ENCODE data around the gene SH2D7. TPM values are rescaled to one million over a fixed set of nuclear protein-coding genes. Genes with fewer than 3 reads are reported as not detected.

Gene SH2D7
- total RNA-seq, 1 donor from 2014 or later = not detected

GRCh38 chr15:78058401-78058935 is 33.9 kb upstream of the SH2D7 start:
- ATAC-seq (no peak), DNase-seq (no peak)
- intact Hi-C loops (cut with micrococcal nuclease) = no loop called here

- ATAC-seq = no peak
- intact Hi-C loops (cut with micrococcal nuclease) = no loop called here
Observed at GRCh38 chr15:78059110-78059839, 33.1 kb upstream of the SH2D7 start.

DNA sequence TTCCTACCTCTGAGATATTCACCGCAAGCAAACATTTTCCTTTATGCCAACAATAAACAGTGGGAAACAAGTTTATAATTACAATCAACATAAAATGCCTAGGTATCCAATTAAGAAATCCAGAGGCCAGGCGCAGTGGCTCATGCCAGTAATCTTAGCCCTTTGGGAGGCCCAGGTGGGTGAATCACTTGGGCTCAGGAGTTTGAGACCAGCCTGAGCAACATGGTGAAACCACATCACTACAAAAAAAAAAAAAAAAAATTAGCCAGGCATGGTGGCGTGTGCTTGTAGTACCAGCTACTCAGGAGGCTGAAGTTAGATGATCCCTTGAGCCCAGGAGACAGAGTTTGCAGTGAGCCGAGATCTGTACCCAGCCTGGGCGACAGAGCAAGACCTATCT is 32.1 kb upstream of the SH2D7 start:
- ATAC-seq (no peak), DNase-seq (no peak)
- intact Hi-C loops (cut with micrococcal nuclease) = no loop called here

More at GRCh38 chr15:78059110-78059839, 33.1 kb upstream of the SH2D7 start:
- DNase-seq = no peak

DNA sequence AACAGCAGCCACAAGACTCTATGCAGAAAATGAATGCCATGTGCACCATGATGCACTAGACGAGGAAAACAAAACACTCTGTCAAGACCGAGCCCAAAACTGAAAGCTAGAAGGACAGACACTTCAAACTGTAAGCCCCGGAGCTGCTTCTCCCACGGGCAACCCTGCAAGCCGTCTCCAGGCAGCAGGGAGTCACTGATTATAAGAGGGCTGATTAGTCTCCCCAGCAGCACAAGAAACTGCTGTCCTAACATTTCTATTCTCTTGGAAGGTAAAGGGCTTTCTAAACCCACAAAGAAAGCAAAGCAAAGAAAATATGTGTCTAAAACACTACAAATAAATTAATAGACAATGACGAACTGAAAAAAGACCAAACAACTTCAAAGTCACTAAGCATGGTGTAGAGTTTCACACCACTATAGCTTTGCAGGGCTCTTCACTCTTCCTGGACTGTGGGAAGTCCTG is 30.4 kb upstream of the SH2D7 start:
- intact Hi-C loops (cut with micrococcal nuclease) = no loop called here
- DNase-seq = peak; percentile 43

GRCh38 chr15:78063217-78063616 is 29.1 kb upstream of the SH2D7 start:
- DNase-seq (no peak), ATAC-seq (no peak)
- intact Hi-C loops (cut with micrococcal nuclease) = no loop called here

More for the DNA sequence above, 30.4 kb upstream of the SH2D7 start:
- no peak for ATAC-seq

DNA sequence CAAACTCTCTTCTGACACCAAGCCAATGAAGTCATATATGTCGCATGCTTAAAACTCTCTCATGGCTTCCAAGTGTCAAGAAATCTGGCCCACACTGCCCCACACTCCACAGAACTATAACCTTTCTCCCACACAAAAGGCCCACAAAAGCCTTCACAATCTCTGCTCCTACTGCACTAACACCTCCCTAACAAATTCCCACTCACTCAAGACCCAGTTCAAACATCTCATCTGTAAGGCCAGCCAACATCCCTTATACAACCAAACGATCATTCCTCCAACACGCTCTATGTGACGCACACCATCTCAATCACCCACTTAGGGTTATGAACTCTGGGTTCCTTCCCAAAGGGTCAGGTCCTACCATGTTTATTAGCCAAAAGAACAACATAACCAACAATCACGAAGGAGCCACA is 28.4 kb upstream of the SH2D7 start:
- intact Hi-C loops (cut with micrococcal nuclease) = no loop called here
- DNase-seq = no peak
- ATAC-seq = no peak

GRCh38 chr15:78064544-78064943 is 27.8 kb upstream of the SH2D7 start:
- intact Hi-C loops (cut with micrococcal nuclease) = no loop called here
- ATAC-seq (peak; percentile 61), DNase-seq (no peak)

DNA sequence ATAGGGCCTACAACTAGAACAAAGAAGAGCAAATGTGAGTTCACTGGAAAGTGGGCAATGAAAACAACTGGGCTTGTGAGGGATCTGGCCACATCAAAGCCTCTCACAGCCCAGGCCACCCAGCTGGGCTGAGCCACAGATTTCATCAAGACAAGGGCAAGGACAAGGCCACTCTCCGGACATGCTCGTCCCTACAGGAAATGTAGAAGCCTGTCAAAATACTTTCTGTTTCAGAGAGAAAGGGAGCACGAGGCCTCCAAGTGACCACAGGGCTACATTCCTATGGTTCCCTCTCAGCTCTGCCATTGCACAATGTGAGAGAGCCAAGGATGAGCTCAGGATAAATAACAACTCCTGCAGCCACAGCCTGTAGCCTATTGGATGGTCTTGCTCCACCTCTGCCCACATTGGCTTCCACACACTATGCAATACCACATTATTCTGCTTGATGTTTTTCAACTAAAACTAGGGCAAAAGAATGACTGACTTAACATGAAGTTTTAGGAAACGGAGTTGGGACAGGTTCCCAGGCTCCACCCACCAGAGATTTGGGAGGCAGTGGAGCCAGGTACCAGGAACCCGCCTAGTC is 27.0 kb upstream of the SH2D7 start:
- DNase-seq (peak; percentile 70), ATAC-seq (peak; percentile 84)
- intact Hi-C loops (cut with micrococcal nuclease) = no loop called here

DNA sequence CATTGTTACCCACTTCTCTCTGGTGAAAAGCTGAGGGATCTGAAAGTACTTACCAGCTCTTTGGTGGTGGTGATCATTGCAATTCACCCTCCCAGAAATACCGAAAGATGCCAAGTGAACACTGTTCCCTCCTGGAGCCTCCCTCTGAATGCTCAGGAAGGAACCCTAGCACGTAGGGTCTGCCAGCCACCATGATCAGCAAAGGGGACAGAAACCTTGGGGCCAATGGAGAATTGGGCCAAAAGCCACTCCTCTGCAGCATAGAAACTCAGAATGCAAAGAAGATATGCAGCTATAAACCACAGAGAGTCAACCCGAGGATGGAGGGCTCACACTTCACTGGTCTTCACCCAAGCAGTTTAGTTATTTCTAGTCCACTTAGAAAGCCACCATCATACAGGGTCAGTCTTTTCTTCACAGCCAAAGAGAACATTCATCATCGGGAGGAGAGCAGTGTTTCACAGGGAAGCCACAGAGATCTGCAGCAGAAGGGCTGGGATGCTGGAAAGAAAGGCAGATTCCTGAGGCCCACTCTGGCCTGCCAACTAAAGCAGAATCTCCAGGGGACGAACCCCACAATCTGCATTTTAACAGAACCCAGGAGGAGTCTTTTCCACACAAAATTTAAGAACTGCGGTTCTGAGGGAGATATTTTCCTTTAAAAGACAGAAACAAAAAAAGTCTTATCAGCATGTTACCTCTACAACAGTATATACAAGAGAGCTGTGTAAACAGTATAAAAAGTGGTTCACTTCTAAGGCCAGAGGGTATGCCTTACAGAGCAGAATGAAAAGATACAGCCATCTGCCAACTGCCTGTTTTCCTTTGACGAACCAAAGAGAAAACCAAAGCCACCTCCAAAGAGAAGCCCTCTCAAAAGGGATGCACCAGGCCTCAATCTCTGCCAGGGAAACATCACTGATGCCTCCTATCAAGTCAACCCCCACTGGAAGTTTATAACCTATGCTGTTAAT is 26.1 kb upstream of the SH2D7 start:
- ATAC-seq = no peak
- DNase-seq = no peak
- intact Hi-C loops (cut with micrococcal nuclease) = no loop called here

DNA sequence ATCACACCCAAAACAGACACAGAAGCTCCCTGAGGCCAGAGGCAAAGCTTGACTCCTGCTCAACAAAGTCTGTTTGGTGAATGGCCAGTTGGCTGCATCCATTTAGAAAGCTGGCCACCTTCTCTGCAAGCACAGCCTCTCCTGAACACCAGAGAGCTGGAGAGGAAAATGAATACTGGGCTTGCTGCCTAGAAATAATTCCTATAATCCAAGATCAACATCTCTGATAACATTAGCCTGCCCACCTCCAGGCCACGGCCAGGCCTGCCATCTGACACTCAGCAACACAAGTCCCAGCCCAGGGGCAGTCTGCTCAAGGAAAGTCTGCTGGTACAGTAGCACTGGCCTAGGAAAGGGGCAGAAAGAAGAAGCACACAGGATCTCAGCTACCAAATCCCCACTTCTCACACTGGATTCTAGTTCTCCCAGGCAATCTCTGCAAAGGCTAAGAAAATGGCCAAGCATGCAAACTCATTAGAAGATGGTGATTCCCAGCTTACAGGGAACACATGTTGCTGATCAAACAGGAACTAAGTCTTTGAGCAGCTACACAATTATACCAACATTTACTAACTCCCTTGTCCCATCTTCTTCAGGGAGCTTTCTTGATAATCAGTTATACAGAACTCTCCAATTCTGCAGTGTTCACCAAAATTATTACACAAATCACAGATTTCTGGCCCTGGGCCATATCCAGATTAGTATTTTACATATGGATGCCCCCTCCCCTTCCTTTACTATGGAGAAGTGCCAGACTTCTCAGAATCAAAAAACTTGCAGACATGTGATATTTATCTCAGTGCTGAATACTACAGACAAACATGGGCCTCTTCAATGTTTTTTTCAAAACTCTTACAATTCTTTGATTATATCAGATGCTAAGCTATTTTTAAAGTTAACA is 24.8 kb upstream of the SH2D7 start:
- DNase-seq (no peak), ATAC-seq (no peak)

GRCh38 chr15:78069052-78069414 is 23.3 kb upstream of the SH2D7 start:
- intact Hi-C loops (cut with micrococcal nuclease) = no loop called here
- DNase-seq = no peak
- ATAC-seq = no peak

More for the DNA sequence above, 24.8 kb upstream of the SH2D7 start:
- intact Hi-C loops (cut with micrococcal nuclease) = no loop called here

GRCh38 chr15:78069462-78070029 is 22.8 kb upstream of the SH2D7 start:
- intact Hi-C loops (cut with micrococcal nuclease) = no loop called here
- ATAC-seq (no peak), DNase-seq (no peak)

DNA sequence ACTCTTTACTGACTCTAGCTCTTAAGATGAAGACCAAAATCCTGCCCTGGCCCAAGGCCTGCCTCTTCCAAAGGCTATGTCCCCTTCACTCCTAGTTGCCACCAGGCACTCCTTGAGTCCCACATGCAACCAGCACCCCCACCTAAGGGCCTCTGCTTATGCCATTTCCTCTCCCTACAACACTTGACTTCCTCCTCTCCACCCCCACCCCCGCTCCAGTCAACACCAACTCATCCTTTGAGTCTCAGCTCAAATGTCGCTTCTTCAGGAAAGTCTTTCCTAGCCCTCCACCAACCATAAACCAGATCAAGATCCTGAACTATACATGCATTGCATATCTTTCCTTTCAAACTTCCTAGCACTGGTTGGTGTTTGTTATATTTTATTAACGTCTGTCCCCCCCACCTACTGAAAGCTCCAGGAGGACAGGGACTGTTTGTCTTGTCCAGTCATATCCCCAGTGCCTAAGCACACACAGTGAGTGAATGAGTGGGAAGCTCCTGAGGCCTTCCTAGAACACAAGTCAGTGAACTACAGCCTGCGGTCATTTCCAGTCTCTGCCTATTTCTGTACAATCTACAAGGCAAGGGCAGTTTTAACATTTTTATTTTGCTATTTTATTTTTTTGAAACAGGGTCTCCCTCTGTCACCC is 22.2 kb upstream of the SH2D7 start:
- DNase-seq (no peak), ATAC-seq (no peak)
- intact Hi-C loops (cut with micrococcal nuclease) = no loop called here

GRCh38 chr15:78071383-78071782 is 21.0 kb upstream of the SH2D7 start:
- intact Hi-C loops (cut with micrococcal nuclease) = no loop called here
- DNase-seq = no peak
- no peak for ATAC-seq

- intact Hi-C loops (cut with micrococcal nuclease) = no loop called here
- ATAC-seq = peak; percentile 30
- DNase-seq = no peak
Observed at GRCh38 chr15:78072080-78072892, 20.1 kb upstream of the SH2D7 start.

- intact Hi-C loops (cut with micrococcal nuclease) = no loop called here
- no peak for DNase-seq
- ATAC-seq = no peak
Observed at GRCh38 chr15:78073046-78073787, 19.1 kb upstream of the SH2D7 start.

All from left ventricle myocardium superior (tissue), 1 donor.